HG02885 (cell line): ENCODE measurements around the gene HGFAC.

ENCODE experiments used
- ATAC-seq: cut with Tn5 transposase; IDR thresholded peaks from one replicate; pipeline ENCODE4 v1.9.1; 2021; ENCODE audit warnings: mild to moderate bottlenecking; ENCODE audit not compliant: unreplicated experiment, poor library complexity

HGFAC gene

DNA sequence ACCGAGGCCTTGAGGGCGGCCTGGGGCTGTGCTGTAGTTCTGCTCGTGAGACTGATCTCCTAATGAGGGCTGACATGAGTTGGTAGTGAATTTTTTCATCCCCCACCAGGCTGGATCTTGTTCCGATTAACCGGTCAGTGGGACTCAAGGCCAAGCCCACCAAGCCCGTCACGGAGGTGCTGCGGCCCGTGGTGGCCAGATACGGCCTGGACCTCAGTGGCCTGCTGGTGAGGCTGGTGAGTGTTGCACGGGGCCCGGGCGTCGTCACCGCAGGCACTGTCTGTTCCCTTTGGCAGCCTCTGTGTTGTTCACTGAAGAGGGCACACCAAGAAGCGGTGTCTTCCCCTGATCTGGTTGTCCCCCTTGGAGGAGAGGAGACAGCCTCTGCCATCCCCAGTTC lies 18.4 kb upstream of the HGFAC start:
- ATAC-seq = no peak

DNA sequence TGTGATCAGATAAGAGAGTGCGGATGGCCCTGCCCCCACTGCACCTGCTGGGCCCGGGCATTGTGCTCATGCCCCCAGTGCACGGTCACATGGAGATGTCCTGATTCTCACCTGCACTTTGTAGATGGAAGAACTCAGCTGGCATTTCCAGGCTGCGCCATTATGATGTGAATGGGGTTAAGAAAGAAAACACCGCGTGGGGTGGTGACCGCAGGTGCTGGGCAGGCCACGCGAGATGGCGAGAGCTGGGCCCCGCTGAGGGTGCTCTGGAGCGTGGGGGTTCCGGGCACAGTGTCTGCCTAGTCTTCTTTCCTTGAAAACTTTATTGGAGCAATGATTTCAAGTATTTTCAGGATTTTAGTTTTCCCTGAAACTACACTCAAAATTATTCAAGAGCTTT lies 17.8 kb upstream of the HGFAC start:
- no peak for ATAC-seq

DNA sequence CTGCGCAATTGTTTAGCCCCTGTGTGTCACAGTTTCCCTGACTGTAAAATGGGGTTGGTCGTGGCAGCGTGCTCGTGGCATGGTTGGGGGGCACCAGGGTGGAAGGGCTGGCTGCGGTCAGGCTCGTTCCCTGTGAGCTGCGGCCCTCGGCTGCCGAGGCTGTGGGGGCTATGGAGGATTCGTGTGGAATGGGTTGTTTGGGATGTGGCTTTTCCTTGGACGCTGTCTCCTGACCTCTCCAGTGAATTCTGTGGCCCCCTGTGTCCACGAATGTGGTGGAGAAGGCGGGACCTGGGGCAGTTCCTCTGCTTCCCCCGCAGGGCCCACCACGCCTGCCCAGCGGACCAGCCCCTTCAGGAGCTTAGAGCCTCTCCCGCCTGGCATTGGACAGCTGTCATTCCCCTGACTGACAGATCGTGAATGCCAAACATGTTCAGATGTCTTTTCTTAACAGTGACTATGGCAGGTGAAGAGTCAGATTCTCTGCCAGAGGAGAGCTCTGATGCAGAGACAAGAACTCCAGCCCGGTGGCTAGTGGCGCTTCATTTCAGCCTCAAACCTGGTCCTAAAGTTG lies 17.2 kb upstream of the HGFAC start:
- no peak for ATAC-seq

DNA sequence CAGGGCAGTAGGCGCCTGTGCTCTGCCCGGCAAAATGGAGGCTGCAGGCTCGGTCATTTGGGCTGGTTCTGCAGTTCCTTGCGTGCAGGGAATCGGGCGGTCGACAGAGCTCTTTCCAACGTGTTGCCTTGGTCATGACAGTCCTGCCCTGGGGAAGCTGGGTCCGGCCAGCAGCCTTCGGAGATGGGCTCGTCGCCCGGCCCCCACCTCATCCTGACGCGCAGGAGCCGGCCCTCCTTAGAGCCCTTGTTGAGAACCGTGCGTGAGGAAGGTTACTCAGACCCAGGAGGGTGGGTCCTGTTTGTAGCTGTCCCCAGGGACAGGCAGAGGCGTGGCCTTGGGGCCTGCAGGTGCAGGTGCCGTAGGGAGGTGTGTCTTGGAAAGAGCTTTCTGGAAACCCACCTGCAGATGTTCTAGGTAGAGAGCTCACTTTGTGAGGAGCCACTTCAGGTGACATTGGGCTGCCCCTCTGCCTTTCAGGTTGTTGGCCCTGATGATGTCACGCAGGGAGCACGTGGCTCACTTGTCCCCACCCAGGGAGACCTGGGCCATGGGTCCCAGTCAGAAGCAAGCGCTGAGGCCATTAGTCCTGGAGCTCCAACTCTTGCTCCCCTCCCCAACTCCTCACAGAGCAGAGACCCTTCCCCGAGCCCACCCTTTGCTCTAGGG lies 15.2 kb upstream of the HGFAC start:
- no peak for ATAC-seq

DNA sequence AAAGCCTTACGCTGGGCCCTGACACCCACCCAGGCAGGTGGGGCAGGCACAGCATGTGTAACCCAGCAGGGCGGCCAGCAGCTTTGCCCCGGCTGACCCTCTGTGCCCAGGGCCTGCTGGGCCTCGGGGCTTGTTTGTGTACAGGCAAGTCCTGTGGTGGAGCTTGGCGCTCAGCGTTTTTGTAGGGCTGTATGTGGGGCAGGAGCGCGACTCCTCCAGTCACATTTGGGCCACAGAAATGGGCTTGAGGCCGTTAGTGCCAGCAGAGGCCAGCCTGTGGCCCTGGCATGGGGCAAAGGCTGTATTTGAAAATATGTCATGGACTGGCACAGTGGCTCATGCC lies 14.7 kb upstream of the HGFAC start:
- ATAC-seq = no peak

DNA sequence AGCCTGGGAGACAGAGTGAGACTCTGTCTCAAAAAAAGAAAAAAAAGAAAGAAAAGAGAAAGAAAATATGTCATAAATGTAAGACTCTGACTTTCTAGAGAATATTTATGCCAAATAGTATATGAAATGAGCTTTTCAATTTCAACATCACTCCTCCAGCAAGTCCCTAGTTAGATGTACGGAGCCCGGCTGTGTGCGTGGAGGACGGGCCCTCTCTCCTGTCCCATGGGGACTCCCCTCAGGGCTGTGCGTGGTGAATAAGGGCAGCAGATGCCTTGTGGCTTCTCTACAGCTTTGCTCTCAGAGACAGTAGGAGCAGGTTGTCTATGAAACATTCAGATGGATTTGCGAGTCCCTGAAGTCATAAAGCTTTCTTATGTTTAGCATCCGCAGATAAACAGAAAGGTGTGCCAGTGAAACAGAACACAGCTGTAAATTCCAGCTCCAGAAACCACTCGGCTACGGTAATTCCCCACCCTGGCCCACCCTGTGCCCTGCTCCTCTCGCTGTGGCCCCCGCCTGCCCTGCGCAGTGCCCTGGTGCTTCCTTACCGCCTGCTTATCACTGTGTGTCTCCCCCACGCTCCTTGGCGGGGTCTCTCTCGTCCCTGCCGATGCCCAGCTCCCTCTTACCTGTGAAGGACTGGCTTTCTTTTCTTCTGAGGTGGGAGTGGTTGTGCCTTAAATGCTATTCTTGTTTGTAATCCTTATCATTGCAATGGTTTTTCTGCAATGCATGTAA lies 13.9 kb upstream of the HGFAC start:
- no peak for ATAC-seq

DNA sequence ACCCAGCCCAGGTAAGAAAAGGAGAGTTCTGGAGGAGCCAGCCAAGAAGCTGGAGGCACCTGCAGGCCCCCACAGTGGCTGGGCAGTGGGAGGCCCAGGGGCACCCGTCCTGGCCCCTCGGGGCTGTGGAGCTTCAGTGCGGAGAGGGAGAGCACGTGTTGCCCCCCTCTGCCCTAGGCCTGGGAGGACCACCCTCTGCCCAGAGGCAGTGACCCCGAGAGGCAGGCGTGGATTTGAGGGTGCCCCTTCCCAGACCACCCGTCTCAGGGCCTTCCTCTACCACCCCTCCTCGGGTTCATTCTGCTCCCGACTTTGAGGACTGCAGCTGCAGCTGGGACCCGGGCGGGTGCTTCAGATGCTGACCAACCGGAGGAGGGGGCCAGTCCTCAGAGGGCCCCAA lies 12.1 kb upstream of the HGFAC start:
- no peak for ATAC-seq

DNA sequence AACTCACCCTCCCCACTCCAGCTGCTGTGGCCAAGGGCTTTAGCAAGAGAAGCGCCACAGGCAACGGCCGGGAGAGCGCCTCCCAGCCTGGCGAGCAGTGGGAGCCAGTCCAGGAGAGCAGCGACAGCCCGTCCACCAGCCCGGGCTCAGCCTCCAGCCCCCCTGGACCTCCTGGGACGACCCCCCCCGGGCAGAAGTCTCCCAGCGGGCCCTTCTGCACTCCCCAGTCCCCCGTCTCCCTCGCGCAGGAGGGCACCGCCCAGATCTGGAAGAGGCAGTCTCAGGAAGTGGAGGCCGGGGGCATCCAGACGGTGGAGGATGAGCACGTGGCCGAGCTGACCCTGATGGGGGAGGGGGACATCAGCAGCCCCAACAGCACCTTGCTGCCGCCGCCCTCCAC lies 11.2 kb upstream of the HGFAC start:
- no peak for ATAC-seq

DNA sequence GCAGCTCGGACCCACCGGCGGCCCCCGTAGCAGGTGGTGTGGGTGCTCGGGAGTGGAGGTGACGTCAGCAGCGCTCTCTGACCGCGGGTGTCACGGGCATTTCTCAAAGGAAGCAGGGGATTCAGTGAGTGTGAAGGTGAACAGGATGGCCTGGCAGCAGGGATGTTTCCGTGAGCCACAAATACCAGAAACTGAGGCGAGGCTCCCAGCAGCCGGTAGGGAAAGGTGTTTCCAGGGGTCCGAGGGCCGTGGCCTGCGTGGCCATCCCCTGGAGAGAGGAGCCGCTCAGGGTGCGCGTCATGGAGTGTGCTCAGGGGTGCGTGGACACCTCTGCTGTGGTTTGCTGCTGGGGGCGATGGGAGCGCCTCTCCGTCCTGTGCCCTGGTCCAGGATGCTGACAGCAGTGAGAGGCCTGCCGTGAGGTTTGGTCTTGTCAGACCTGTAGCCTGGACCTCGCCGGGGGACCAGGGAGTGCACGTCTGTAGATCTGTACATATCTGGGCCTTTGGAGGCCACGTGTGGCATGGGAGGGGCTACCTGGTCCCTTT lies 10.2 kb upstream of the HGFAC start:
- no peak for ATAC-seq

DNA sequence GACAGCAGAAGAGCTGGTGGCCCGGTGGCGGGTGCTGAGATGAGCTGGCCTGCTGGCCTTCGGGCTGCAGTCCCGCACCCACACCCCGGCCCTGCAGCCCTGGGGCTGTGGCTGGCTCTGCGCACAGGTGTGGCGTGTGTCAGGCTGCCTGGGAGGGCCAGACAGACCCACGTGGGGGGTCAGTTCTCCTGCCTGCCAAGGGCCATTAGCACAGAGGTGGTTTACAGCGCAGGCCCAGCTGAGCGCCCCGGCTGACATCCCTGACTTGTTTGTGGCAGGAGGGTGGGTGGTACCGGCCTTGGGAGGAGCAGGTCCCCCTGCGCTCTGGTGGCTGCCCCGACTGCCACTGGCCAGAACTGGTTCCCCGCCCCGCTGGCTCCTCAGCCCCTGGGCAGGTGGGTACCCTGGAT lies 9.4 kb upstream of the HGFAC start:
- ATAC-seq = no peak

DNA sequence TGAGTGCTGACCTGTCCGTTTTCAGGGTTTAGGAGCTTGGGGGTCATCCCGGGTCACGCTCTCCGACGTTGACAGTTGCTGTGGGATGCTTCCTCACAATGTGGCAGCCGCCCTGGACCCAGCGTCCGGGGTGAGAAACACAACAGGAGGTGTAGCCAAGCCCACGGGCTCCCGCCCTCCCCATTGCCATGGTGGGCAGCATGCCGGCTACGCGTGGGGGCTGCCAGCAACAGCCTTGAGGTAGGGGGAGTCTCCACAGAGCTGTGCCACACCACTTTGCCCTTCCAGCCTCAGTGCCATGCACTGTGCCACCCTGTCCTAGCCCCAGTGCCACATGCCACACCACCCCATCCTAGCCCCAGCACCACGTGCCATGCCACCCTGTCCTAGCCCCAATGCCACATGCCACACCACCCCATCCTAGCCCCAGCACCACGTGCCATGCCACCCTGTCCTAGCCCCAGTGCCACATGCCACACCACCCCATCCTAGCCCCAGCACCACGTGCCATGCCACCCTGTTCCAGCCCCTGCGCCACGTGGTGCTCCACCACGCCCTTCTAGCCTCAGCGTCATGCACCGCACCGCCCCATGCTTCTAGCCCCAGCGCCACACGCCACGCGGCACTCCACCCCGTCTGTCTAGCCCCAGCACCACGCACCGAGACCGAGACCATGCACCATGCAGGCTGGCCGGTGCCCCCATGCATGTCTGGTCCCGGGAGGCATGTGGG lies 8.5 kb upstream of the HGFAC start:
- no peak for ATAC-seq

DNA sequence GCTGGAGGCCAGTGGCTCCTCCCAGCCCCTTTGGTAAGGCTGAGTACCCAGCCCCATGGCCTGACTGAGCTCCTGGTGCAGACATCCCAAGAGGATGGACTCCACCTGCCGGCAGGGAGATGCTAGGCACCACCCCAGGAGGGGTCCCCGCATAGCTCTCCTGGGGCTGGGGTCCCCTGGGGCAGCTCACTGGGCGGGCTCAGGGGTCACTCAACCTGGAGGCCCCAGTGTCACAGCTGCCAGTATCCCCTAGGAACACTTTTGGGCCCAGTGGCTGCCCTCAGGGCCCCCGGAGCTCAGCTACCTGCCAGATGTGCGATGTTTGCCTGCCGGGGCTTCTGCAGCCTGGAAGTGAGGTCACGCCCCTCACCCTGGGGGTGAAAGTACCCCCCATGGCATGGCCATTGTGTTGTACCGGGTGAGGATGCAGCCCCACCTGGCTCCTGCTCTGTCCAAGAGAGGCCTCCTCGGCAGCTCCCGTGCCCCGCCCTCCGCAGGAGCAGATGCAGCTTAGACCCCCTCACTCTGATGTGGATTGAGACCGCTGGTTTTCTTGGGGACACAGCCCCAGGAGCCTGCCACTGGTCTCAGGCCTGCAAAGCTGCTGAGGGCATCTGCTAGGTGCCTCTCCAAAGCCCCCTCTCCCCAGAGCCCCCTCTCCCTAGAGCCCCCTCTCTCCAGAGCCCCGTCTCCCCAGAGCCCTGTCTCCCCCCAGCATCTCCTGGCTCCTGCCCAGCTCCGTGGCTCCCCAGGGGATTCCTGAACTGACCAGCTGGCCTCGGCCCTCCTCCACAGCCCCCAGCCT lies 6.7 kb upstream of the HGFAC start:
- ATAC-seq = no peak

DNA sequence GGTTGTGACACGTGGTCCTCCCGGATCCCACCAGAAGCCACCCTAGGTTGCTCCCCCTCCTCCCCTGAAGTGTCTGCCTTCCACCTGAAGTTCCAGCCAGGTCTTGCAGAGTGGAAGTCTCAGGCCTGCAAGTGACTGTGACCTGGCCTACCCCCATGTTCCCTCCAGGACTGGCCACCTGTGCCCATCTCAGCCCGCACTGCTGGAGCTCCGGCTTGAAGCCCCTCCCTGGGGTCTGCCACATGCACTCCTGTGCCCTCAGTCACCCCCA lies 6.1 kb upstream of the HGFAC start:
- ATAC-seq = no peak

DNA sequence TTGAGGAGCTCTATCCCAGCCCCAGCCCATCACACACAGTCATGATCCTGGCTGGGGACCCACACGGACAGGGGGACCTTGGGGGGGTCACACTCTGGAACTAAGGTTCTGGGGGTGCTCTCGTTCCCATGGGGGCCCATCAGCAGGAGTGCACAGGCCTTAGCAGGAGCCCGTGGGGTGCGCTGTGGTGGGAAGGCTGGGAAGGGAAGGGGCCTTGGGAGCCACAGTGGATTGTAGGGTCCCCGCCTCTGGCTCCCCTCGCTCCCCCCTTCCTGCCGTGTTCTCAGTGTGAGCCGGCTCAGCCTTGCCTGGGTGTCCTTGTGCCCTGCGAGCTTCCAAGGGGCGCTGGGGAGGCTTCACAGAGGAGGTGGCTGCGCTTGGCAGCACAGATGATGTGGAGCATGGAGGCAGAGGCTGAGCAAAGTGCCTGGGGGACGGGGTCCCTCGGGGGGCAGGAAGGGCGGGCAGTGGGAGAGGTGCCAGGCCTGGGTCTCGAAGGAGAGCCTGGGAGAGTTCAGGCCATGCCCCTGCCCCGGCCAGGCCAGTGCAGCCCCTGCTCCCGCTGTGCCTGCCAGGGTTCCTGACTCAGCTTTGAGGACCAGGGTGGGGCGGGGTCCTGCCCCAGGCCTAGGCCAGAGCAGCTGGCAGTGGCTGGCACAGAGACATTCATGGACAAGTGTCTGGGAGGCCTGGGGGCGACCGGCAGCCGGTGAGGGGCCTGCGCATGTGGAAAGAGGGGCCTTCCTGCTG lies 5.5 kb upstream of the HGFAC start:
- ATAC-seq = no peak

DNA sequence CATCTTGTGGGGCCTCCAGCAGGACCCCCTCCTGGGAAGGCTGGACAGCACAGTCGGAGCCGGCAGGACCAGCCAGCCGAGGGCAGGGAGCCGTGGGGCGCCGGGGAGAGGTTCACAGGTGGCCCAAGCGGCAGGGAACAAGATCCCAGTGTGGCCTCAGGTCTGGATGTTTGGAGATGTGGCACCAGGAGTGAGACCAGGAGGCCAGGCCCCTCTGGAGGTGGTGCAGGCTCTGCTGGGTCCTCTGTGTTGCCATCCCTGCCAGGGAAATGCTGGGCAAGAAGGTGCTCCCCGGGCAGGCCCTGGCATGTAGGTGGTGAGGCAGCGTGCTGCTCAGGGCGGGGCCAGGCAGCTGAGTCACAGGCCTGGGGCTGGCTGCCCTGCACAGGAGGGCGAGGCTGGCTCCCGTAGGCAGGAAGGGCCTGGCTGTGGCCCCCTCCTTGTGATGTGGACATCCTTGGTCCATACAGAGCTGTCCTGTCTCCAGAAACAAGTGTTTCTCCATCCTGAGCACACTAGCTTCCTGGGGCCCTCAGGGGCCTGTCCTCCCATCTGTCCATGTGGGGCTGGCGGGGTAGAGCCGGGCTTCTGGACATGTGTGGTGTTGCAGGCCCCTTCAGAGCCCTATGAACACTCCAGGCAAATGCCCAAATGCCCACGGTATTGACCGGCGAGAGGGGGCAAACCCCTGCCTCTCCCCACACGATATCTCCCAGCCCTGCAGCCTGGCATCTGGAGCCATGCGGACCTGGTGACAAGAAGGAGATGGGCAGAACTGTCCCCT lies 4.8 kb upstream of the HGFAC start:
- ATAC-seq = no peak

DNA sequence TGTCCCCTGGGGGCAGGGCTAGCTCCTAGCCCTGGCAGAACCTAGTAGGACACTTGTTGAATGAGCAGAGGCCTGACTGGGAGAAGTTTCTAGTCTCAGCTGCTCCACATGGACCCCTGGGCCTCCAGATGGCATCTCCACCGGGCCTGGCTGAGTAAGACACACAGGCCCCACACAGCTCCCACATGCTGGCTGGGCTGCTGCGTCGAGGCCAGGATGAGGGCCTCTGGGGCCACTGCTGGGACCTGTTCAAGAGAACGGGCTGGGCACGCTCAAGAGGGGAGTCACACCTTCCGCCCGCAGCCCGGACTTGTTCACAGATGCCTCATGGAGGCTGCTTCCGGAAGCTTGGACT lies 4.2 kb upstream of the HGFAC start:
- no peak for ATAC-seq

DNA sequence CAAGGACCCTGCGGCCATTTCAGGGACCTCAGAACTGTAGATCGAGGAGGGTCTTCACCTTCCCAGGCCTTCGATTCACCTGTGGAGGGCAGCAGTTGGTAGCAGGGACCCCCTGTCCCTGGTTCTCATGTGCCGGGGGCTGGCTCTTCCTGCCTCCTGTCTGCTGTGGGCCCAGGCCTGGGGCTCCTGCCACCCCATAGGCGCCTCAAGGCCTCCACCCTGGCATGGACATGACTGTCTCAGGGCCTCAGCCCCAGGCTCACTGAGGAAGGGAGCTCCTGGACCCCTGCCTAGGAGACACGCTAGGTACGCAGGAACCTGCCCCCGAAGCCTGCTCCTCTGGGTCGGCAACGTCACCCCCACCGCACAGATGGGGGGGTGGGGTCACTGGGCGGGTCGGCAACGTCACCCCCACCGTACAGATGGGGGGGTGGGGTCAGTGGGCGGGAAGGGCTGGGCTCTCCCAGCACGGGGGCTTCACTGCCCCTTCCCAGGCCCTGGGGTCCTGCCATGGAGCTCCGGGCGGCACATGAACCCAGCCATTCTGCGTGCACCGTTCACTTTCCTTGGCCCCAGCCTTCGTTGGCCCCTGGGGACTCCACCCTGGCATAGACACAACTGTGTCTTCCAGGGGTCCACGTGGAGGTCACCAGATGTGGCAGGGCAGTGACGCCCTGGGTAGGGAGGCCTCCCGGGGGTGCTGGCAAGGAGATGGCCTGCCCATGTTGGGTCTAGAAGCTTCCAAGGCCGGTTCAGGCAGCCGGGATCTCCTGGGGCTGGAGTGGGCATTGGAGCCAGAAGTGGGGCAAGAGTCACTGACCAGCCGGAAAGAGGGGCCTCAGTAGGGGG lies 3.5 kb upstream of the HGFAC start:
- ATAC-seq = no peak

DNA sequence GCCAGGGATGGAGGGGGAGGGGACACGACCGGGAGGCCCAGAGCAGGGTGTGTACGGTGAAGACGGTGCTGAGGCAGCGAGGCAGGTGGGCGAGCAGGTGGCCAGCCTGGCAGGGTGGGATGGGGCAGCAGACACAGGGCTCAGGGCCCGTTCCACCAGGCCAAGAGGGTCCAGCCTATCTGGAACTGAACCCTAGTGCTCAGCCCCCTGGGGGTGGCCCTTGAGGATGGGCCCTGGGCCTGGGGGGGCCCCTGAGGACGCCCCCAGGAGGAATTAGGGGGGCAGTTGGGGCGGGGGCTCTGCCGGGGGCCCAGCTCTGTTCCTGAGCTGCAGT lies 3.0 kb upstream of the HGFAC start:
- ATAC-seq = no peak
